GM12878 (cell line): ENCODE measurements around the gene DOLPP1. TPM values are rescaled to one million over a fixed set of nuclear protein-coding genes. Genes with fewer than 3 reads are reported as not detected.

ENCODE experiments used
- BACH1 ChIP-seq: fragments of 450-650 bp; IDR thresholded peaks from 2 replicates; pipeline ENCODE4 v1.6.1; 2017; ENCODE audit warnings: mild to moderate bottlenecking, borderline replicate concordance
- BHLHE40 ChIP-seq, 2 experiments: fragments of 450-650 bp in 1 of 2; IDR thresholded peaks; 2 replicates each; pipeline ENCODE4 v1.6.1; 2011 to 2017; ENCODE audit warnings: low read depth in 2 of 2, borderline replicate concordance in 1 of 2, improper control_type of control experiment in 1 of 2, low read length in 1 of 2, mild to moderate bottlenecking in 1 of 2
- BMI1 ChIP-seq: fragments of 450-650 bp; IDR thresholded peaks from 2 replicates; pipeline ENCODE4 v1.6.1; 2016; ENCODE audit warnings: mild to moderate bottlenecking, moderate library complexity, borderline replicate concordance
- CHD2 ChIP-seq: IDR thresholded peaks from 2 replicates; pipeline ENCODE4 v1.6.1; 2011; ENCODE audit warnings: low read depth, low read length, improper control_type of control experiment, borderline replicate concordance
- ETV6 ChIP-seq, 2 experiments: fragments of 450-650 bp in 1 of 2; IDR thresholded peaks in 1 of 2; conservative IDR thresholded peaks in 1 of 2; 2 replicates each; pipeline ENCODE4 v1.6.1; 2014; ENCODE audit warnings: antibody characterized with exemption in 1 of 2, borderline replicate concordance in 1 of 2, low read depth in 1 of 2, mild to moderate bottlenecking in 1 of 2, moderate library complexity in 1 of 2
- FOS ChIP-seq: IDR thresholded peaks from 3 replicates; pipeline ENCODE4 v1.6.1; 2011; ENCODE audit warnings: borderline replicate concordance; ENCODE audit not compliant: insufficient read length; ENCODE audit errors: extremely low read depth
- IKZF2 ChIP-seq, 2 experiments: fragments of 450-650 bp; IDR thresholded peaks; 2 replicates each; pipeline ENCODE4 v1.6.1; 2017; ENCODE audit warnings: mild to moderate bottlenecking in 2 of 2, moderate library complexity in 2 of 2
- LARP7 ChIP-seq: fragments of 450-650 bp; IDR thresholded peaks from 2 replicates; pipeline ENCODE4 v1.6.1; 2017; ENCODE audit warnings: mild to moderate bottlenecking
- NR2C1 ChIP-seq: fragments of 450-650 bp; IDR thresholded peaks from 2 replicates; pipeline ENCODE4 v1.6.1; 2017; ENCODE audit warnings: antibody characterized with exemption, mild to moderate bottlenecking, moderate library complexity
- PAX5 ChIP-seq: IDR thresholded peaks from 2 replicates; pipeline ENCODE4 v1.6.1; 2011; ENCODE audit warnings: low read depth, low read length, borderline replicate concordance
- PAX8 ChIP-seq: fragments of 450-650 bp; IDR thresholded peaks from 2 replicates; pipeline ENCODE4 v1.6.1; 2017; ENCODE audit warnings: mild to moderate bottlenecking, moderate library complexity
- POLR2A ChIP-seq: IDR thresholded peaks from 2 replicates; pipeline ENCODE4 v1.6.1; 2011; ENCODE audit warnings: low read depth, mild to moderate bottlenecking, low read length
- STAT1 ChIP-seq: fragments of 450-650 bp; conservative IDR thresholded peaks from 2 replicates; pipeline ENCODE4 v1.6.1; 2014; ENCODE audit warnings: antibody characterized with exemption, mild to moderate bottlenecking
- SUPT20H ChIP-seq: IDR thresholded peaks from 2 replicates; pipeline ENCODE4 v1.6.1; 2011; ENCODE audit warnings: low read depth, mild to moderate bottlenecking, low read length, moderate library complexity, borderline replicate concordance; ENCODE audit not compliant: control insufficient read depth
- polyA plus RNA-seq, 11 experiments: library from polyadenylated mRNA; depleted of rRNA in 4 of 11; unstranded in 6 of 11; stranded (reverse) in 5 of 11; fragments of >200 nt; fragmentation: Nextera tagmentation in 4 of 11; fragmentation: Illumina TruSeq in 1 of 11; extraction: Ambion mirVana in 4 of 11; extraction: Trizol in 1 of 11; gene quantifications; 1 replicate in 1 of 11; 2 replicates in 10 of 11; pipeline versions ENCODE4 v1.2.1 to v1.2.3, GENCODE V29; 2011 to 2016; ENCODE audit warnings: inconsistent platforms in 2 of 11, missing spikeins in 2 of 11, low read depth in 1 of 11
- total RNA-seq, 4 experiments: library from RNA; depleted of rRNA in 3 of 4; stranded (reverse); fragments of >200 nt in 3 of 4; fragmentation: Illumina TruSeq in 1 of 4; extraction: Trizol in 1 of 4; gene quantifications; 2 replicates each; pipeline versions ENCODE4 v1.2.1 to v1.2.3, GENCODE V29; 2013 to 2021
- TF ChIP-seq, protein P1 (sequence below): IDR thresholded peaks from 2 replicates; pipeline ENCODE4 v1.6.1; 2011; ENCODE audit warnings: low read depth, mild to moderate bottlenecking, low read length, moderate library complexity, borderline replicate concordance; ENCODE audit errors: extremely low read depth
- TF ChIP-seq, protein P2 (sequence below): fragments of 450-650 bp; IDR thresholded peaks from 2 replicates; pipeline ENCODE4 v1.6.1; 2014; ENCODE audit warnings: mild to moderate bottlenecking
- TF ChIP-seq, protein P3 (sequence below): fragments of 450-650 bp; IDR thresholded peaks from 2 replicates; pipeline ENCODE4 v1.6.1; 2017; ENCODE audit warnings: mild to moderate bottlenecking
- TF ChIP-seq, protein P4 (sequence below): fragments of 450-650 bp; formaldehyde crosslinking; IDR thresholded peaks from 2 replicates; pipeline ENCODE4 v1.4.0; 2020; ENCODE audit warnings: mild to moderate bottlenecking, moderate library complexity
- TF ChIP-seq, protein P5 (sequence below): fragments of 450-650 bp; IDR thresholded peaks from 2 replicates; pipeline ENCODE4 v1.6.1; 2016; ENCODE audit warnings: mild to moderate bottlenecking, moderate library complexity, borderline replicate concordance

DOLPP1 gene
- total and polyA plus RNA-seq, 10 of the 15 experiments (the other 5 are each of a cell fraction or from before 2014, with no cell fraction given), result 0.76 to 19.9 (median 13.4) TPM

DNA sequence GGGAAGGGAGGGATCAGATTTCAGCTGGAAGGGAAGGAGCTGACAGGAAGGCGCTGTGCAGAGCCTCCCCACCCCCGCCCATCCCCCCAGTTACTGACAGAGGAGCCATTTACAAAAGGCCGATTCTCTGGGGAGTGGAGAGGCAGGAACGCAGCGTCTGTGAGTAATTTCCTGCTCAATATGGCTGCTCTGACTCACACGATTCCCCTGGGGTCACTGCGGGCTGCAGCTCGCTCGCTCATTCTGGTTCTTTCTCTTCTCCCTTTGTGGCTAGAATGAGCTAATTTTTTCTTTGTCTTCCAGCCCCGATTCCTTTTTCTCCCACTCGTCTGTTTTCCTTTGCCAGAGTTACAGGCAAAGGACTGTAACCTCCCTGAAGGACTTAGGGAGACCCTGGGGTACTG lies 59.1 kb downstream of the DOLPP1 start (continued):
- peak; percentile 99 for TF ChIP-seq IKZF2 (IDR thresholded peaks at IDR 0.05)
- TF ChIP-seq, protein P1, sequence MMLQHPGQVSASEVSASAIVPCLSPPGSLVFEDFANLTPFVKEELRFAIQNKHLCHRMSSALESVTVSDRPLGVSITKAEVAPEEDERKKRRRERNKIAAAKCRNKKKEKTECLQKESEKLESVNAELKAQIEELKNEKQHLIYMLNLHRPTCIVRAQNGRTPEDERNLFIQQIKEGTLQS, result no peak
- peak; percentile 34; the same call in 1 of the 2 replicates for TF ChIP-seq NR2C1
- TF ChIP-seq, protein P2, sequence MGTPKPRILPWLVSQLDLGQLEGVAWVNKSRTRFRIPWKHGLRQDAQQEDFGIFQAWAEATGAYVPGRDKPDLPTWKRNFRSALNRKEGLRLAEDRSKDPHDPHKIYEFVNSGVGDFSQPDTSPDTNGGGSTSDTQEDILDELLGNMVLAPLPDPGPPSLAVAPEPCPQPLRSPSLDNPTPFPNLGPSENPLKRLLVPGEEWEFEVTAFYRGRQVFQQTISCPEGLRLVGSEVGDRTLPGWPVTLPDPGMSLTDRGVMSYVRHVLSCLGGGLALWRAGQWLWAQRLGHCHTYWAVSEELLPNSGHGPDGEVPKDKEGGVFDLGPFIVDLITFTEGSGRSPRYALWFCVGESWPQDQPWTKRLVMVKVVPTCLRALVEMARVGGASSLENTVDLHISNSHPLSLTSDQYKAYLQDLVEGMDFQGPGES, result no peak
- peak in 1 of 2 experiments; percentile 82; a peak in 2 of 4 replicates for TF ChIP-seq ETV6 (conservative IDR thresholded peaks at IDR 0.05 in 1 of 2, IDR thresholded peaks at IDR 0.05 in 1 of 2; ENCODE audit: borderline replicate concordance in 1 of 2, low read depth in 1 of 2)
- TF ChIP-seq LARP7, result no peak
- TF ChIP-seq STAT1, result no peak
- TF ChIP-seq BHLHE40 (IDR thresholded peaks at IDR 0.05; ENCODE audit: borderline replicate concordance in 1 of 2, low read depth in 2 of 2, low read length in 1 of 2), result peak; percentile 71 to 76
- peak; percentile 93 for TF ChIP-seq PAX5
- peak; percentile 93 for TF ChIP-seq CHD2
- no peak for TF ChIP-seq SUPT20H
- peak; percentile 68; the same call in 1 of the 2 replicates for TF ChIP-seq POLR2A
- TF ChIP-seq, protein P3, sequence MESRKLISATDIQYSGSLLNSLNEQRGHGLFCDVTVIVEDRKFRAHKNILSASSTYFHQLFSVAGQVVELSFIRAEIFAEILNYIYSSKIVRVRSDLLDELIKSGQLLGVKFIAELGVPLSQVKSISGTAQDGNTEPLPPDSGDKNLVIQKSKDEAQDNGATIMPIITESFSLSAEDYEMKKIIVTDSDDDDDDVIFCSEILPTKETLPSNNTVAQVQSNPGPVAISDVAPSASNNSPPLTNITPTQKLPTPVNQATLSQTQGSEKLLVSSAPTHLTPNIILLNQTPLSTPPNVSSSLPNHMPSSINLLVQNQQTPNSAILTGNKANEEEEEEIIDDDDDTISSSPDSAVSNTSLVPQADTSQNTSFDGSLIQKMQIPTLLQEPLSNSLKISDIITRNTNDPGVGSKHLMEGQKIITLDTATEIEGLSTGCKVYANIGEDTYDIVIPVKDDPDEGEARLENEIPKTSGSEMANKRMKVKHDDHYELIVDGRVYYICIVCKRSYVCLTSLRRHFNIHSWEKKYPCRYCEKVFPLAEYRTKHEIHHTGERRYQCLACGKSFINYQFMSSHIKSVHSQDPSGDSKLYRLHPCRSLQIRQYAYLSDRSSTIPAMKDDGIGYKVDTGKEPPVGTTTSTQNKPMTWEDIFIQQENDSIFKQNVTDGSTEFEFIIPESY, result 0 out of 2 replicates have a peak, but pooled peaks have one; percentile 31
- TF ChIP-seq, protein P4, sequence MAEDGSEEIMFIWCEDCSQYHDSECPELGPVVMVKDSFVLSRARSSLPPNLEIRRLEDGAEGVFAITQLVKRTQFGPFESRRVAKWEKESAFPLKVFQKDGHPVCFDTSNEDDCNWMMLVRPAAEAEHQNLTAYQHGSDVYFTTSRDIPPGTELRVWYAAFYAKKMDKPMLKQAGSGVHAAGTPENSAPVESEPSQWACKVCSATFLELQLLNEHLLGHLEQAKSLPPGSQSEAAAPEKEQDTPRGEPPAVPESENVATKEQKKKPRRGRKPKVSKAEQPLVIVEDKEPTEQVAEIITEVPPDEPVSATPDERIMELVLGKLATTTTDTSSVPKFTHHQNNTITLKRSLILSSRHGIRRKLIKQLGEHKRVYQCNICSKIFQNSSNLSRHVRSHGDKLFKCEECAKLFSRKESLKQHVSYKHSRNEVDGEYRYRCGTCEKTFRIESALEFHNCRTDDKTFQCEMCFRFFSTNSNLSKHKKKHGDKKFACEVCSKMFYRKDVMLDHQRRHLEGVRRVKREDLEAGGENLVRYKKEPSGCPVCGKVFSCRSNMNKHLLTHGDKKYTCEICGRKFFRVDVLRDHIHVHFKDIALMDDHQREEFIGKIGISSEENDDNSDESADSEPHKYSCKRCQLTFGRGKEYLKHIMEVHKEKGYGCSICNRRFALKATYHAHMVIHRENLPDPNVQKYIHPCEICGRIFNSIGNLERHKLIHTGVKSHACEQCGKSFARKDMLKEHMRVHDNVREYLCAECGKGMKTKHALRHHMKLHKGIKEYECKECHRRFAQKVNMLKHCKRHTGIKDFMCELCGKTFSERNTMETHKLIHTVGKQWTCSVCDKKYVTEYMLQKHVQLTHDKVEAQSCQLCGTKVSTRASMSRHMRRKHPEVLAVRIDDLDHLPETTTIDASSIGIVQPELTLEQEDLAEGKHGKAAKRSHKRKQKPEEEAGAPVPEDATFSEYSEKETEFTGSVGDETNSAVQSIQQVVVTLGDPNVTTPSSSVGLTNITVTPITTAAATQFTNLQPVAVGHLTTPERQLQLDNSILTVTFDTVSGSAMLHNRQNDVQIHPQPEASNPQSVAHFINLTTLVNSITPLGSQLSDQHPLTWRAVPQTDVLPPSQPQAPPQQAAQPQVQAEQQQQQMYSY, result no peak
- 0 out of 2 replicates have a peak, but pooled peaks have one; percentile 25 for TF ChIP-seq PAX8
- TF ChIP-seq FOS, result no peak
- peak; percentile 75; the same call in 1 of the 2 replicates for TF ChIP-seq BMI1
- TF ChIP-seq, protein P5, sequence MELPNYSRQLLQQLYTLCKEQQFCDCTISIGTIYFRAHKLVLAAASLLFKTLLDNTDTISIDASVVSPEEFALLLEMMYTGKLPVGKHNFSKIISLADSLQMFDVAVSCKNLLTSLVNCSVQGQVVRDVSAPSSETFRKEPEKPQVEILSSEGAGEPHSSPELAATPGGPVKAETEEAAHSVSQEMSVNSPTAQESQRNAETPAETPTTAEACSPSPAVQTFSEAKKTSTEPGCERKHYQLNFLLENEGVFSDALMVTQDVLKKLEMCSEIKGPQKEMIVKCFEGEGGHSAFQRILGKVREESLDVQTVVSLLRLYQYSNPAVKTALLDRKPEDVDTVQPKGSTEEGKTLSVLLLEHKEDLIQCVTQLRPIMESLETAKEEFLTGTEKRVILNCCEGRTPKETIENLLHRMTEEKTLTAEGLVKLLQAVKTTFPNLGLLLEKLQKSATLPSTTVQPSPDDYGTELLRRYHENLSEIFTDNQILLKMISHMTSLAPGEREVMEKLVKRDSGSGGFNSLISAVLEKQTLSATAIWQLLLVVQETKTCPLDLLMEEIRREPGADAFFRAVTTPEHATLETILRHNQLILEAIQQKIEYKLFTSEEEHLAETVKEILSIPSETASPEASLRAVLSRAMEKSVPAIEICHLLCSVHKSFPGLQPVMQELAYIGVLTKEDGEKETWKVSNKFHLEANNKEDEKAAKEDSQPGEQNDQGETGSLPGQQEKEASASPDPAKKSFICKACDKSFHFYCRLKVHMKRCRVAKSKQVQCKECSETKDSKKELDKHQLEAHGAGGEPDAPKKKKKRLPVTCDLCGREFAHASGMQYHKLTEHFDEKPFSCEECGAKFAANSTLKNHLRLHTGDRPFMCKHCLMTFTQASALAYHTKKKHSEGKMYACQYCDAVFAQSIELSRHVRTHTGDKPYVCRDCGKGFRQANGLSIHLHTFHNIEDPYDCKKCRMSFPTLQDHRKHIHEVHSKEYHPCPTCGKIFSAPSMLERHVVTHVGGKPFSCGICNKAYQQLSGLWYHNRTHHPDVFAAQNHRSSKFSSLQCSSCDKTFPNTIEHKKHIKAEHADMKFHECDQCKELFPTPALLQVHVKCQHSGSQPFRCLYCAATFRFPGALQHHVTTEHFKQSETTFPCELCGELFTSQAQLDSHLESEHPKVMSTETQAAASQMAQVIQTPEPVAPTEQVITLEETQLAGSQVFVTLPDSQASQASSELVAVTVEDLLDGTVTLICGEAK, result peak; percentile 59; the same call in 1 of the 2 replicates
- peak; percentile 83; the same call in 1 of the 2 replicates for TF ChIP-seq BACH1
